Tibial nerve (tissue), 4 donors: ENCODE measurements around the gene ZNF823. TPM values are rescaled to one million over a fixed set of nuclear protein-coding genes. Genes with fewer than 3 reads are reported as not detected.

Experiments used
- DNase-seq, 2 donors: peaks; one replicate each; pipeline ENCODE4 v3.0.0-alpha.2; 2019; ENCODE audit warnings: low spot score in 2 of 2
- H3K27ac ChIP-seq, 4 donors: fragments of 200-600 bp; sonication (generic) in 3 of 4; one replicate each; pipeline ENCODE4 v1.5.1; 2017 to 2019; ENCODE audit warnings: mild to moderate bottlenecking in 1 of 4
- H3K27me3 ChIP-seq, 2 donors: fragments of 200-600 bp; sonication (generic) in 1 of 2; one replicate each; pipeline versions ENCODE4 v1.5.1 to v1.6.0; 2017 to 2019
- H3K36me3 ChIP-seq, 3 donors: fragments of 200-600 bp; sonication (generic); one replicate each; pipeline ENCODE4 v1.5.1; 2018 to 2019
- H3K4me1 ChIP-seq, 4 donors: fragments of 200-600 bp; sonication (generic) in 3 of 4; one replicate each; pipeline ENCODE4 v1.5.1; 2017 to 2019
- H3K4me3 ChIP-seq, 4 donors: fragments of 200-600 bp; sonication (generic) in 3 of 4; one replicate each; pipeline ENCODE4 v1.5.1; 2017 to 2019; ENCODE audit warnings: mild to moderate bottlenecking in 1 of 4, moderate library complexity in 1 of 4
- H3K9me3 ChIP-seq, 4 donors: fragments of 200-600 bp; sonication (generic) in 3 of 4; one replicate each; pipeline ENCODE4 v1.5.1; 2017 to 2019
- EP300 ChIP-seq, 2 donors: sonication (generic); formaldehyde crosslinking; IDR thresholded peaks; one replicate each; pipeline ENCODE4 v1.6.1; 2017; ENCODE audit warnings: antibody characterized with exemption in 2 of 2, mild to moderate bottlenecking in 1 of 2
- POLR2A ChIP-seq, 2 donors: fragments of 450-650 bp; IDR thresholded peaks; one replicate each; pipeline ENCODE4 v1.6.1; 2017; ENCODE audit warnings: antibody characterized with exemption in 2 of 2, mild to moderate bottlenecking in 2 of 2, moderate library complexity in 2 of 2
- WGBS, 2 donors: methylation state at CpG; one replicate each; pipeline ENCODE4 v1.1.5; 2018; 5-methylcytosine and 5-hydroxymethylcytosine counted together
- small RNA-seq: library from RNA; depleted of rRNA; stranded (forward); fragments of <200 nt; gene quantifications from one replicate; pipeline ENCODE3, GENCODE V24; 2016
- total RNA-seq, 4 donors: library from RNA; depleted of rRNA; stranded (reverse); fragments of >200 nt; gene quantifications; one replicate each; pipeline ENCODE4 v1.1.0, GENCODE V29; 2016
- TF ChIP-seq, protein P1 (sequence below), 5 experiments: fragments of 200-600 bp in 3 of 5; fragments of 450-650 bp in 2 of 5; sonication (generic) in 3 of 5; IDR thresholded peaks; one replicate each; pipeline ENCODE4 v1.5.1; 2016 to 2019; ENCODE audit warnings: antibody characterized with exemption in 5 of 5, mild to moderate bottlenecking in 3 of 5, moderate library complexity in 2 of 5

ZNF823 gene
- total RNA-seq, 4 donors from 2014 or later, result 8.1 to 16.5 (median 10.0) TPM

DNA sequence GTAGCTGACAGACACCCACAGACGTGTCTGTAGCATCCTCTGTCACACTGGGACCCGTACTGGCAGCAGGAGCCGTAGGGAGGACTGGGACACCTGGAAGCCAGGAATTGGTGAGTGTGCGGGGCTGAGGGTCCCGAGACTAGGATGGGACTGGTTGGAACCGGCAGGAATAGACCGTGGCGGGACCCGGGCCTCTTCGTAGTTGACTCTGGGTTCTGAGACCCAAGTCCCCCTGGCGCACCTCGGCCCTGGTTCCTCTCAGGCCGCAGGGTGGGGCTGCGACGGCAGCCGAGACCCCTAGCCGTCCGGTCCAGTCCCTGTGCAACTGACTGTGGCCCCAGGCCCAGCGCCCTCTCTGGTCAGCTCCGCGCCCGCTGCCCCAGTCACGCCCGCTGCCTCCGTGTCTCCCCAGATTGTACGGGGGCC, 64.7 kb downstream of the ZNF823 start:
- no peak for DNase-seq
- Histone ChIP-seq H3K36me3 (peaks cover 0 to 8% (median 0%) of the 10 kb centered on the region in 3 donors), H3K27ac (peak overlapping the region in 1 of 4 donors; percentile 25), H3K9me3 (peaks cover 0 to 43% (median 3%) of the 10 kb centered on the region in 4 donors), H3K27me3 (peaks cover 0 to 5% of the 10 kb centered on the region in 2 donors), H3K4me3 (peak overlapping the region; percentile 17 to 47 (median 26)), H3K4me1 (peaks cover 0 to 7% (median 0%) of the 10 kb centered on the region in 4 donors)
- WGBS, 2 donors, result 13 to 30% methylated on average over 16 to 24 of the region's 26 CpGs
- TF ChIP-seq, protein P1, sequence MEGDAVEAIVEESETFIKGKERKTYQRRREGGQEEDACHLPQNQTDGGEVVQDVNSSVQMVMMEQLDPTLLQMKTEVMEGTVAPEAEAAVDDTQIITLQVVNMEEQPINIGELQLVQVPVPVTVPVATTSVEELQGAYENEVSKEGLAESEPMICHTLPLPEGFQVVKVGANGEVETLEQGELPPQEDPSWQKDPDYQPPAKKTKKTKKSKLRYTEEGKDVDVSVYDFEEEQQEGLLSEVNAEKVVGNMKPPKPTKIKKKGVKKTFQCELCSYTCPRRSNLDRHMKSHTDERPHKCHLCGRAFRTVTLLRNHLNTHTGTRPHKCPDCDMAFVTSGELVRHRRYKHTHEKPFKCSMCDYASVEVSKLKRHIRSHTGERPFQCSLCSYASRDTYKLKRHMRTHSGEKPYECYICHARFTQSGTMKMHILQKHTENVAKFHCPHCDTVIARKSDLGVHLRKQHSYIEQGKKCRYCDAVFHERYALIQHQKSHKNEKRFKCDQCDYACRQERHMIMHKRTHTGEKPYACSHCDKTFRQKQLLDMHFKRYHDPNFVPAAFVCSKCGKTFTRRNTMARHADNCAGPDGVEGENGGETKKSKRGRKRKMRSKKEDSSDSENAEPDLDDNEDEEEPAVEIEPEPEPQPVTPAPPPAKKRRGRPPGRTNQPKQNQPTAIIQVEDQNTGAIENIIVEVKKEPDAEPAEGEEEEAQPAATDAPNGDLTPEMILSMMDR (IDR thresholded peaks at IDR 0.05), result no peak
- TF ChIP-seq EP300 (IDR thresholded peaks at IDR 0.05) (no peak), POLR2A (IDR thresholded peaks at IDR 0.05) (no peak)

DNA sequence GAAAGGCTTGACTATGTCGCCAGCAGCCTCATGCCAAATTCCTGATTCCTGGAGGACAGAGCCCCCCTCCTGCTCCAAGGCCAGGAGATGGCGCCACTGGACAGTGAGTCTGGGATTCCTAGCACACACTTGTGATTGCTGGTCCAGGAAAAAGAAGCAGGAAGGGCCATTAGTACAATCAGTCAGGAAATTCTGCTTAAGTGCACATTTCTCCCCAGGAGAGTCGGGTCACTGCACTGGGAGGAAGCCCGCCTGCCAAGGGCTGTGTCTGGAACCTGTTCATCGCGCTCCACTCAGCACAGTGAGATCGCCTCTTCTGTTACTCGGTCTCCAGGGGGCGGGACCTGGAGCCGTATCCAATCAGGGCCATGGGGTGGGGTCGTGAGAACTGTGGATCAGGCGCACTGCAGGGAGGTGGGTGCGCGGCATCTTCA, 65.1 kb downstream of the ZNF823 start:
- TF ChIP-seq, protein P1 (IDR thresholded peaks at IDR 0.05), result peak; percentile 35 to 66 (median 62)
- TF ChIP-seq EP300 (IDR thresholded peaks at IDR 0.05), result no peak
- no peak for TF ChIP-seq POLR2A (IDR thresholded peaks at IDR 0.05)
- Histone ChIP-seq H3K9me3 (peaks cover 0 to 38% (median 3%) of the 10 kb centered on the region in 4 donors), H3K4me3 (peak overlapping the region; percentile 17 to 47 (median 26)), H3K27ac (peak overlapping the region in 1 of 4 donors; percentile 25), H3K27me3 (peaks cover 0 to 5% of the 10 kb centered on the region in 2 donors), H3K36me3 (peaks cover 0 to 8% (median 0%) of the 10 kb centered on the region in 3 donors), H3K4me1 (peaks cover 0 to 7% (median 0%) of the 10 kb centered on the region in 4 donors)
- DNase-seq, result peak in 1 of 2 donors; percentile 41
- 11 to 12% methylated on average over 9 to 13 of the region's 14 CpGs for WGBS, 2 donors

Small RNAs within 50 kb of the gene (small RNA-seq; reads per million reads assigned to genes)
- not detected for gene ZNF833P

Other genes with a start within 250 kb of the ZNF823 start
- 10 to 100 TPM in 2 of 4 donors, 1 to 10 TPM in 2; 7.2 to 22.9 (median 11.7) TPM for gene ZNF653, start 233.1 kb downstream of the ZNF823 start, total RNA-seq
- gene ECSIT, start 209.8 kb downstream of the ZNF823 start, total RNA-seq, result 10 to 100 TPM; 45.2 to 81.6 (median 58.4) TPM
- 10 to 100 TPM; 21.3 to 43.3 (median 27.3) TPM for gene CNN1, start 200.1 kb downstream of the ZNF823 start, total RNA-seq
- 10 to 100 TPM; 26.8 to 34.1 (median 28.9) TPM for gene ELOF1, start 179.7 kb downstream of the ZNF823 start, total RNA-seq
- gene ACP5, start 161.3 kb downstream of the ZNF823 start, total RNA-seq, result 10 to 100 TPM in 3 of 4 donors, 1 to 10 TPM in 1; 4.8 to 12.6 (median 10.7) TPM
- 10 to 100 TPM in 3 of 4 donors, 1 to 10 TPM in 1; 9.0 to 30.8 (median 12.2) TPM for gene ZNF627, start 141.5 kb downstream of the ZNF823 start, total RNA-seq
- 10 to 100 TPM; 13.8 to 18.1 (median 15.8) TPM for gene ZNF441, start 28.1 kb upstream of the ZNF823 start, total RNA-seq
- 1 to 10 TPM; 2.1 to 3.9 (median 2.8) TPM for gene ZNF491, start 59.6 kb upstream of the ZNF823 start, total RNA-seq
- 10 to 100 TPM in 3 of 4 donors, 1 to 10 TPM in 1; 6.3 to 14.5 (median 10.2) TPM for gene ZNF440, start 75.3 kb upstream of the ZNF823 start, total RNA-seq
- 10 to 100 TPM in 3 of 4 donors, 1 to 10 TPM in 1; 9.8 to 21.8 (median 14.1) TPM for gene ZNF439, start 109.8 kb upstream of the ZNF823 start, total RNA-seq
- gene ZNF69, start 148.8 kb upstream of the ZNF823 start, total RNA-seq, result 10 to 100 TPM in 1 of 4 donors, 1 to 10 TPM in 3; 9.8 to 10.2 (median 9.9) TPM
- 10 to 100 TPM; 14.9 to 18.6 (median 17.7) TPM for gene ZNF700, start 186.2 kb upstream of the ZNF823 start, total RNA-seq
- 10 to 100 TPM in 2 of 4 donors, 1 to 10 TPM in 2; 8.2 to 19.0 (median 11.6) TPM for gene ZNF763, start 226.1 kb upstream of the ZNF823 start, total RNA-seq